DND-41 (cell line): ENCODE measurements around the gene SLC41A3.

Experiments used
- EZH2 ChIP-seq: IDR thresholded peaks from 3 replicates; pipeline ENCODE4 v1.6.1; 2012; ENCODE audit warnings: borderline replicate concordance, low read depth, mild to moderate bottlenecking, moderate library complexity, low read length, inconsistent platforms; ENCODE audit not compliant: severe bottlenecking
- TF ChIP-seq, protein P1 (sequence below): IDR thresholded peaks from 2 replicates; pipeline ENCODE4 v1.5.1; 2012; ENCODE audit warnings: borderline replicate concordance, low read length, moderate library complexity, mild to moderate bottlenecking; ENCODE audit not compliant: poor library complexity, severe bottlenecking; ENCODE audit errors: extremely low read depth

DNA sequence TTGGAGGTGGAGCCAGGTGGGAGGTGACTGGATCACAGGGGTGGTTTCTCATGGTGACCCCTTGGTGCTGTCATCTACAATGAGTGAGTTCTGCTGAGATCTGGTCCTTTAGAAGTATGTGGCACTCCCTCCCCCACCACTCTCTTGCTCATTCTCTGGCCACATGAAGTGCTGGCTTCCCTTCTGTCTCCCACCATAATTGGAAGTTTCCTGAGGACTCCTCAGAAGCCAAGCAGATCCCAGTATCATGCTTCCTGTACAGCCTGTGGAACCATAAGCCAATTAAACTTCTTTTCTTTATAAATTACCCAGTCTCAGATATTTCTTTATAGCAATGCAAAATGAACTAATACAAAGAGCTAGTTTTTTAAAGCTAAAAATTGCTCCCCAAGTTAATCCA lies 54.7 kb downstream of the SLC41A3 start:
- TF ChIP-seq, protein P1, sequence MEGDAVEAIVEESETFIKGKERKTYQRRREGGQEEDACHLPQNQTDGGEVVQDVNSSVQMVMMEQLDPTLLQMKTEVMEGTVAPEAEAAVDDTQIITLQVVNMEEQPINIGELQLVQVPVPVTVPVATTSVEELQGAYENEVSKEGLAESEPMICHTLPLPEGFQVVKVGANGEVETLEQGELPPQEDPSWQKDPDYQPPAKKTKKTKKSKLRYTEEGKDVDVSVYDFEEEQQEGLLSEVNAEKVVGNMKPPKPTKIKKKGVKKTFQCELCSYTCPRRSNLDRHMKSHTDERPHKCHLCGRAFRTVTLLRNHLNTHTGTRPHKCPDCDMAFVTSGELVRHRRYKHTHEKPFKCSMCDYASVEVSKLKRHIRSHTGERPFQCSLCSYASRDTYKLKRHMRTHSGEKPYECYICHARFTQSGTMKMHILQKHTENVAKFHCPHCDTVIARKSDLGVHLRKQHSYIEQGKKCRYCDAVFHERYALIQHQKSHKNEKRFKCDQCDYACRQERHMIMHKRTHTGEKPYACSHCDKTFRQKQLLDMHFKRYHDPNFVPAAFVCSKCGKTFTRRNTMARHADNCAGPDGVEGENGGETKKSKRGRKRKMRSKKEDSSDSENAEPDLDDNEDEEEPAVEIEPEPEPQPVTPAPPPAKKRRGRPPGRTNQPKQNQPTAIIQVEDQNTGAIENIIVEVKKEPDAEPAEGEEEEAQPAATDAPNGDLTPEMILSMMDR: no peak
- no peak for TF ChIP-seq EZH2
